ENCODE results near the gene C16orf92.

DNA sequence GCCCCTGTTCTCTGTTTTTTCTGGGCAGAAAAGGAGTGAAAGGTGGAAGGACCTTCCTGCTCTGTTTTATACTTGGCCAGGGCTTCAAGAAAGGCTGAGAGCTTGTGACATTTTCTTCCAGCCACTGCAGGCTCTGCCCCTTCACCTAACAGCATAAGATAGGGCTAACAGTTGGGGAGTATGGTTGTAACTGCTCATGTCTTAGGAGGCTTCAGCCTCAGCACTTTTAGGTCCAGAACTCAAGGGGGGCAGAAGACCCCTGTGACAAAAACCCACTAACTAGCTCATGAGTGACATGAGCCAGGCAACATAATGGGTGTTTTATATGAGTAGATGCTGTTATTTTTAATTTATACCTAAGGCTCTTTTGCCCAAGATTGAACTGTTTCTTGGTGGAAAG lies 47.5 kb downstream of the C16orf92 start:
- TF ChIP-seq CTCF (IDR thresholded peaks at IDR 0.05; ENCODE audit: control extremely low read depth in 1 of 3, insufficient read depth in 1 of 3, low read depth in 1 of 3, low read length in 3 of 3): no peak
- TF ChIP-seq, protein P1, sequence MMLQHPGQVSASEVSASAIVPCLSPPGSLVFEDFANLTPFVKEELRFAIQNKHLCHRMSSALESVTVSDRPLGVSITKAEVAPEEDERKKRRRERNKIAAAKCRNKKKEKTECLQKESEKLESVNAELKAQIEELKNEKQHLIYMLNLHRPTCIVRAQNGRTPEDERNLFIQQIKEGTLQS (IDR thresholded peaks at IDR 0.05; ENCODE audit: insufficient read depth, low read depth, low read length): no peak
- no peak for TF ChIP-seq POLR2AphosphoS5 (IDR thresholded peaks at IDR 0.05; ENCODE audit: low read depth, low read length)

Measured in H1 (cell line).